ENCODE data around the gene RPS4Y1.

DNA sequence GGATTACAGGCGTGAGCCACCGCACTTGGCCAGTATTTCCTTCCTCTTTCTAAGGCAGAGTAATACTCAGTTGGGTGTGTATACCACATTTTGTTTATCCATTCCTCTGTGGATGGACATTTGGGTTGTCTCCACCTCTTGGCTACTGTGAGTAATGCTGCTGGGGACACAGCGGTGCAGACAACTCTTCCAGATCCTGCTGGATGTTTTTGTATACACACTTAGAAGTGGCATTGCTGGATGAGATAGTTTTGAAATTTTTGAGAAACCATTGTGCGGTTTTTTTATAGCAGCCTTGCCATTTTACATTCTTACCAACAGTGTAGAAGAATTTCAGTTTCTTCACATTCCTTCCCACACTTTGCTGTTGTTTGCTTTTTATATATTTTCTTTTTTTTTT, 16.3 kb downstream of the RPS4Y1 start:
- no peak for TF ChIP-seq EP300 (IDR thresholded peaks at IDR 0.05)
- TF ChIP-seq, protein P1, sequence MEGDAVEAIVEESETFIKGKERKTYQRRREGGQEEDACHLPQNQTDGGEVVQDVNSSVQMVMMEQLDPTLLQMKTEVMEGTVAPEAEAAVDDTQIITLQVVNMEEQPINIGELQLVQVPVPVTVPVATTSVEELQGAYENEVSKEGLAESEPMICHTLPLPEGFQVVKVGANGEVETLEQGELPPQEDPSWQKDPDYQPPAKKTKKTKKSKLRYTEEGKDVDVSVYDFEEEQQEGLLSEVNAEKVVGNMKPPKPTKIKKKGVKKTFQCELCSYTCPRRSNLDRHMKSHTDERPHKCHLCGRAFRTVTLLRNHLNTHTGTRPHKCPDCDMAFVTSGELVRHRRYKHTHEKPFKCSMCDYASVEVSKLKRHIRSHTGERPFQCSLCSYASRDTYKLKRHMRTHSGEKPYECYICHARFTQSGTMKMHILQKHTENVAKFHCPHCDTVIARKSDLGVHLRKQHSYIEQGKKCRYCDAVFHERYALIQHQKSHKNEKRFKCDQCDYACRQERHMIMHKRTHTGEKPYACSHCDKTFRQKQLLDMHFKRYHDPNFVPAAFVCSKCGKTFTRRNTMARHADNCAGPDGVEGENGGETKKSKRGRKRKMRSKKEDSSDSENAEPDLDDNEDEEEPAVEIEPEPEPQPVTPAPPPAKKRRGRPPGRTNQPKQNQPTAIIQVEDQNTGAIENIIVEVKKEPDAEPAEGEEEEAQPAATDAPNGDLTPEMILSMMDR (IDR thresholded peaks at IDR 0.05): no peak
